ENCODE measurements around the gene LAMC2.

LAMC2 gene

GRCh38 chr1:183186841-183187240 is 777 bp downstream of the LAMC2 start:
- TF ChIP-seq CTCF (conservative IDR thresholded peaks at IDR 0.05) = no peak
- no peak overlapping the region for H3K27ac ChIP-seq

- no peak overlapping the region for H3K27ac ChIP-seq
- TF ChIP-seq ZFX (IDR thresholded peaks at IDR 0.05) (no peak), CTCF (conservative IDR thresholded peaks at IDR 0.05) (no peak)
Observed at GRCh38 chr1:183188240-183188639, 2.2 kb downstream of the LAMC2 start.

- H3K27ac ChIP-seq = no peak overlapping the region
- TF ChIP-seq CTCF (conservative IDR thresholded peaks at IDR 0.05) (no peak), ZFX (IDR thresholded peaks at IDR 0.05) (no peak)
Observed at GRCh38 chr1:183191833-183192232, 5.8 kb downstream of the LAMC2 start.

- no peak overlapping the region for H3K27ac ChIP-seq
- TF ChIP-seq ZFX (IDR thresholded peaks at IDR 0.05) = no peak
- no peak for TF ChIP-seq CTCF (conservative IDR thresholded peaks at IDR 0.05)
Observed at GRCh38 chr1:183193963-183194525, 8.0 kb downstream of the LAMC2 start.

- H3K27ac ChIP-seq = no peak overlapping the region
- no peak for TF ChIP-seq CTCF (conservative IDR thresholded peaks at IDR 0.05)
- TF ChIP-seq ZFX (IDR thresholded peaks at IDR 0.05) = no peak
Observed at GRCh38 chr1:183194527-183195141, 8.6 kb downstream of the LAMC2 start.

- H3K27ac ChIP-seq = no peak overlapping the region
- TF ChIP-seq ZFX (IDR thresholded peaks at IDR 0.05) (no peak), CTCF (conservative IDR thresholded peaks at IDR 0.05) (no peak)
Observed at GRCh38 chr1:183195142-183195574, 9.1 kb downstream of the LAMC2 start.

GRCh38 chr1:183197762-183198161 is 11.7 kb downstream of the LAMC2 start:
- TF ChIP-seq CTCF (conservative IDR thresholded peaks at IDR 0.05) (no peak), ZFX (IDR thresholded peaks at IDR 0.05) (no peak)
- H3K27ac ChIP-seq = no peak overlapping the region
